ENCODE measurements around the gene SPATA1. TPM values are rescaled to one million over a fixed set of nuclear protein-coding genes. Genes with fewer than 3 reads are reported as not detected.
"Not testable (repeated sequence)": the region's sequence is repeated elsewhere in the genome, so short reads cannot be mapped to it uniquely, and the experiment has no call there.

Gene SPATA1
- total RNA-seq, 1 donor from 2014 or later: 1.5 TPM

GRCh38 chr1:84505493-84506001, 639 bp upstream of the SPATA1 start:
- peaks cover 21% of the 10 kb centered on the region for H3K36me3 Mint-ChIP-seq (ENCODE audit: low read depth)
- H3K4me1 Mint-ChIP-seq: peaks cover 31% of the 10 kb centered on the region
- H3K9me3 Mint-ChIP-seq: peaks cover 8% of the 10 kb centered on the region
- no peaks in the 10 kb centered on the region for H3K27me3 Mint-ChIP-seq (ENCODE audit: low read depth)
- DNase-seq (ENCODE audit: low read depth, low spot score): no peak
- TF ChIP-seq CTCF (conservative IDR thresholded peaks at IDR 0.05): no peak
- peak overlapping the region; percentile 95 for H3K4me3 Mint-ChIP-seq
- H3K27ac Mint-ChIP-seq (ENCODE audit: unreplicated experiment): peak overlapping the region; percentile 98

GRCh38 chr1:84506729-84507453, 705 bp downstream of the SPATA1 start:
- TF ChIP-seq CTCF (conservative IDR thresholded peaks at IDR 0.05): no peak
- H3K9me3 Mint-ChIP-seq: peaks cover 10% of the 10 kb centered on the region
- peak overlapping the region; percentile 98 for H3K27ac Mint-ChIP-seq (ENCODE audit: unreplicated experiment)
- H3K36me3 Mint-ChIP-seq (ENCODE audit: low read depth): peaks cover 20% of the 10 kb centered on the region
- peaks cover 22% of the 10 kb centered on the region for H3K4me1 Mint-ChIP-seq
- H3K27me3 Mint-ChIP-seq (ENCODE audit: low read depth): no peaks in the 10 kb centered on the region
- H3K4me3 Mint-ChIP-seq: peak overlapping the region; percentile 95
- DNase-seq (ENCODE audit: low read depth, low spot score): no peak

- Mint-ChIP-seq H3K9me3 (peaks cover 10% of the 10 kb centered on the region), H3K36me3 (ENCODE audit: low read depth) (peaks cover 20% of the 10 kb centered on the region), H3K4me1 (peaks cover 21% of the 10 kb centered on the region)
- not testable (repeated sequence) for H3K27me3 Mint-ChIP-seq (ENCODE audit: low read depth); H3K27ac Mint-ChIP-seq (ENCODE audit: unreplicated experiment); H3K4me3 Mint-ChIP-seq; DNase-seq (ENCODE audit: low read depth, low spot score)
Observed at GRCh38 chr1:84507887-84508286, 1.7 kb downstream of the SPATA1 start.

- Mint-ChIP-seq H3K27me3 (ENCODE audit: low read depth) (no peaks in the 10 kb centered on the region), H3K4me3 (peak overlapping the region; percentile 52), H3K27ac (ENCODE audit: unreplicated experiment) (no peak overlapping the region), H3K36me3 (ENCODE audit: low read depth) (peaks cover 20% of the 10 kb centered on the region), H3K9me3 (peaks cover 10% of the 10 kb centered on the region), H3K4me1 (peaks cover 15% of the 10 kb centered on the region)
- no peak for DNase-seq (ENCODE audit: low read depth, low spot score)
- no peak for TF ChIP-seq CTCF (conservative IDR thresholded peaks at IDR 0.05)
Observed at GRCh38 chr1:84508510-84508909, 2.3 kb downstream of the SPATA1 start.

- Mint-ChIP-seq H3K4me1 (peaks cover 10% of the 10 kb centered on the region), H3K27ac (ENCODE audit: unreplicated experiment) (no peak overlapping the region), H3K36me3 (ENCODE audit: low read depth) (peaks cover 20% of the 10 kb centered on the region), H3K4me3 (peak overlapping the region; percentile 52), H3K27me3 (ENCODE audit: low read depth) (no peaks in the 10 kb centered on the region), H3K9me3 (peaks cover 10% of the 10 kb centered on the region)
- no peak for DNase-seq (ENCODE audit: low read depth, low spot score)
- no peak for TF ChIP-seq CTCF (conservative IDR thresholded peaks at IDR 0.05)
Observed at GRCh38 chr1:84509029-84509428, 2.8 kb downstream of the SPATA1 start.

GRCh38 chr1:84510165-84510564, 4.0 kb downstream of the SPATA1 start:
- no peaks in the 10 kb centered on the region for H3K27me3 Mint-ChIP-seq (ENCODE audit: low read depth)
- H3K36me3 Mint-ChIP-seq (ENCODE audit: low read depth): peaks cover 20% of the 10 kb centered on the region
- no peaks in the 10 kb centered on the region for H3K4me1 Mint-ChIP-seq
- DNase-seq (ENCODE audit: low read depth, low spot score): no peak
- H3K27ac Mint-ChIP-seq (ENCODE audit: unreplicated experiment): no peak overlapping the region
- TF ChIP-seq CTCF (conservative IDR thresholded peaks at IDR 0.05): no peak
- H3K4me3 Mint-ChIP-seq: no peak overlapping the region
- peaks cover 10% of the 10 kb centered on the region for H3K9me3 Mint-ChIP-seq
